H1 (cell line): ENCODE results near the gene REEP2. TPM values are rescaled to one million over a fixed set of nuclear protein-coding genes. Genes with fewer than 3 reads are reported as not detected.

ENCODE experiments used
- CEBPB ChIP-seq: IDR thresholded peaks from 2 replicates; pipeline ENCODE4 v1.6.1; 2012; ENCODE audit warnings: low read depth, low read length
- CHD7 ChIP-seq: fragments of 300-600 bp; sonication (generic); IDR thresholded peaks from 2 replicates; pipeline ENCODE4 v1.7.1; 2012; ENCODE audit warnings: low read length, moderate library complexity, mild to moderate bottlenecking, inconsistent platforms; ENCODE audit not compliant: insufficient replicate concordance
- EGR1 ChIP-seq: IDR thresholded peaks from 2 replicates; pipeline ENCODE4 v1.6.1; 2011; ENCODE audit warnings: low read depth, low read length, borderline replicate concordance
- PHF8 ChIP-seq: fragments of 200-600 bp; sonication (generic); conservative IDR thresholded peaks from 2 replicates; pipeline ENCODE4 v1.7.1; 2012; ENCODE audit warnings: low read depth, mild to moderate bottlenecking, inconsistent platforms, low read length, moderate library complexity
- POLR2A ChIP-seq, 2 experiments: IDR thresholded peaks; 1 replicate in 1 of 2; 2 replicates in 1 of 2; pipeline ENCODE4 v1.6.1; 2011; ENCODE audit warnings: low read depth in 2 of 2, low read length in 2 of 2, mild to moderate bottlenecking in 2 of 2; ENCODE audit errors: control extremely low read depth in 1 of 2
- polyA plus RNA-seq, 7 experiments: library from polyadenylated mRNA; depleted of rRNA in 3 of 7; stranded (reverse) in 5 of 7; unstranded in 2 of 7; fragments of >200 nt in 5 of 7; fragments of 200-250 nt in 2 of 7; gene quantifications; 1 replicate in 5 of 7; 2 replicates in 1 of 7; 4 replicates in 1 of 7; pipeline versions ENCODE4 v1.2.1 to v1.2.3, GENCODE V29; 2011 to 2013; ENCODE audit warnings: missing spikeins in 2 of 7, mixed read lengths in 2 of 7
- total RNA-seq: library from RNA; stranded (reverse); fragmentation: NEBNext Ultra II Directional; extraction: Animal tissue kit (Norgen Biotek cat#: 25700); gene quantifications from 2 replicates; pipeline ENCODE4 v1.2.1, GENCODE V29; 2021

REEP2 gene
- total and polyA plus RNA-seq, 2 of the 8 experiments (the other 6 are each of a cell fraction or from before 2014, with no cell fraction given): 26.5 to 40.2 TPM

- TF ChIP-seq CHD7 (no peak), POLR2A (IDR thresholded peaks at IDR 0.05; ENCODE audit: control extremely low read depth in 1 of 2, low read depth in 2 of 2, low read length in 2 of 2) (no peak), PHF8 (no peak), EGR1 (no peak), CEBPB (no peak)
Measured at GRCh38 chr5:138425079-138425478, 13.8 kb upstream of the REEP2 start (continued).
